ENCODE results near the gene KIRREL3.

KIRREL3 gene

GRCh38 chr11:126683766-126684728 is 316.5 kb downstream of the KIRREL3 start:
- peak overlapping the region; percentile 54; the same call in 1 of the 2 replicates for H3K27ac ChIP-seq
- no peaks in the 10 kb centered on the region for H4K20me1 ChIP-seq (ENCODE audit: insufficient read depth)
- TF ChIP-seq, protein P1, sequence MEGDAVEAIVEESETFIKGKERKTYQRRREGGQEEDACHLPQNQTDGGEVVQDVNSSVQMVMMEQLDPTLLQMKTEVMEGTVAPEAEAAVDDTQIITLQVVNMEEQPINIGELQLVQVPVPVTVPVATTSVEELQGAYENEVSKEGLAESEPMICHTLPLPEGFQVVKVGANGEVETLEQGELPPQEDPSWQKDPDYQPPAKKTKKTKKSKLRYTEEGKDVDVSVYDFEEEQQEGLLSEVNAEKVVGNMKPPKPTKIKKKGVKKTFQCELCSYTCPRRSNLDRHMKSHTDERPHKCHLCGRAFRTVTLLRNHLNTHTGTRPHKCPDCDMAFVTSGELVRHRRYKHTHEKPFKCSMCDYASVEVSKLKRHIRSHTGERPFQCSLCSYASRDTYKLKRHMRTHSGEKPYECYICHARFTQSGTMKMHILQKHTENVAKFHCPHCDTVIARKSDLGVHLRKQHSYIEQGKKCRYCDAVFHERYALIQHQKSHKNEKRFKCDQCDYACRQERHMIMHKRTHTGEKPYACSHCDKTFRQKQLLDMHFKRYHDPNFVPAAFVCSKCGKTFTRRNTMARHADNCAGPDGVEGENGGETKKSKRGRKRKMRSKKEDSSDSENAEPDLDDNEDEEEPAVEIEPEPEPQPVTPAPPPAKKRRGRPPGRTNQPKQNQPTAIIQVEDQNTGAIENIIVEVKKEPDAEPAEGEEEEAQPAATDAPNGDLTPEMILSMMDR (conservative IDR thresholded peaks at IDR 0.05; ENCODE audit: low read depth, low read length) = no peak
- peak overlapping the region; percentile 66 for H3K4me2 ChIP-seq
- no peaks in the 10 kb centered on the region for H3K79me2 ChIP-seq (ENCODE audit: insufficient read depth, low read depth)
- peak overlapping the region; percentile 67 for H2AFZ ChIP-seq (ENCODE audit: low read depth)
- H3K4me3 ChIP-seq (IDR thresholded peaks at IDR 0.05; ENCODE audit: insufficient read depth, low read depth, low read length) = no peak overlapping the region
- H3K27me3 ChIP-seq (ENCODE audit: insufficient read depth, low read depth) = no peaks in the 10 kb centered on the region
- H3K4me1 ChIP-seq (ENCODE audit: low read depth, poor library complexity, severe bottlenecking) = peaks cover 48% of the 10 kb centered on the region
- H3K36me3 ChIP-seq (ENCODE audit: insufficient read depth) = no peaks in the 10 kb centered on the region
- H3K9ac ChIP-seq = no peak overlapping the region

GRCh38 chr11:126682590-126682989 is 318.0 kb downstream of the KIRREL3 start:
- Histone ChIP-seq H3K27ac (no peak overlapping the region), H3K79me2 (ENCODE audit: insufficient read depth, low read depth) (no peaks in the 10 kb centered on the region), H3K9ac (no peak overlapping the region), H2AFZ (ENCODE audit: low read depth) (no peak overlapping the region), H3K4me3 (IDR thresholded peaks at IDR 0.05; ENCODE audit: insufficient read depth, low read depth, low read length) (no peak overlapping the region), H3K36me3 (ENCODE audit: insufficient read depth) (no peaks in the 10 kb centered on the region), H3K4me1 (ENCODE audit: low read depth, poor library complexity, severe bottlenecking) (peaks cover 42% of the 10 kb centered on the region), H4K20me1 (ENCODE audit: insufficient read depth) (no peaks in the 10 kb centered on the region), H3K4me2 (no peak overlapping the region), H3K27me3 (ENCODE audit: insufficient read depth, low read depth) (no peaks in the 10 kb centered on the region)
- TF ChIP-seq, protein P1 (conservative IDR thresholded peaks at IDR 0.05; ENCODE audit: low read depth, low read length) = no peak

- peaks cover 23% of the 10 kb centered on the region for H3K4me1 ChIP-seq (ENCODE audit: low read depth, poor library complexity, severe bottlenecking)
- H3K36me3 ChIP-seq (ENCODE audit: insufficient read depth) = no peaks in the 10 kb centered on the region
- no peaks in the 10 kb centered on the region for H3K27me3 ChIP-seq (ENCODE audit: insufficient read depth, low read depth)
- H3K4me3 ChIP-seq (IDR thresholded peaks at IDR 0.05; ENCODE audit: insufficient read depth, low read depth, low read length) = no peak overlapping the region
- no peak overlapping the region for H3K4me2 ChIP-seq
- no peak overlapping the region for H3K27ac ChIP-seq
- no peaks in the 10 kb centered on the region for H3K79me2 ChIP-seq (ENCODE audit: insufficient read depth, low read depth)
- H4K20me1 ChIP-seq (ENCODE audit: insufficient read depth) = no peaks in the 10 kb centered on the region
- no peak overlapping the region for H2AFZ ChIP-seq (ENCODE audit: low read depth)
- TF ChIP-seq, protein P1 (conservative IDR thresholded peaks at IDR 0.05; ENCODE audit: low read depth, low read length) = no peak
- no peak overlapping the region for H3K9ac ChIP-seq
Observed at GRCh38 chr11:126680700-126681099, 319.9 kb downstream of the KIRREL3 start.

DNA sequence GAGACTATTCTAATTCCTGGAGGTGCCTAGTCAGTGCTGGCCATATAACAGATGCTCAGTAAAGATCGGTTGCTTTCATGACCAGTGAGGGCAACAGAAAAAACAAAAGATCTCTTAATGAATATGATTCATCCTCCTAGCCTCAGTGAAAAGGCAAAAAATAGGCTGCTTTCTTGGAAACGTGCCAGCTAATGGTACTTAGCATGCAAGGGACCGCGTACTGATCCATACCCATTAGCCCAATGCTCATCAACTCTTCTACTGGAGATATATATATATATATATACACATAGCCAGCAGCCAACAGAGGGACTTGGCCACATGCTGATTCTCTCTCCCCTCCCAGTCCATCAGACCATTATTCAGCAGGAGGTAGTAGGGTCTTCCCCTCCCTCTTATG is 320.4 kb downstream of the KIRREL3 start:
- peaks cover 17% of the 10 kb centered on the region for H3K4me1 ChIP-seq (ENCODE audit: low read depth, poor library complexity, severe bottlenecking)
- H3K79me2 ChIP-seq (ENCODE audit: insufficient read depth, low read depth) = no peaks in the 10 kb centered on the region
- H2AFZ ChIP-seq (ENCODE audit: low read depth) = no peak overlapping the region
- H4K20me1 ChIP-seq (ENCODE audit: insufficient read depth) = no peaks in the 10 kb centered on the region
- H3K9ac ChIP-seq = no peak overlapping the region
- no peak overlapping the region for H3K4me3 ChIP-seq (IDR thresholded peaks at IDR 0.05; ENCODE audit: insufficient read depth, low read depth, low read length)
- no peaks in the 10 kb centered on the region for H3K27me3 ChIP-seq (ENCODE audit: insufficient read depth, low read depth)
- TF ChIP-seq, protein P1 (conservative IDR thresholded peaks at IDR 0.05; ENCODE audit: low read depth, low read length) = no peak
- no peak overlapping the region for H3K27ac ChIP-seq
- H3K36me3 ChIP-seq (ENCODE audit: insufficient read depth) = no peaks in the 10 kb centered on the region
- no peak overlapping the region for H3K4me2 ChIP-seq
